Stimulated activated CD4-positive, alpha-beta T cell treated with anti-CD3 and anti-CD28 coated beads, Interleukin-12 subunit alpha, Interleukin-12 subunit beta, amount 100 ng/mL, for 4 hours (primary cell): ENCODE data around the gene SEMA6B.

Source experiments
- DNase-seq: peaks from one replicate; pipeline ENCODE4 v3.0.0-alpha.2; 2020

The SEMA6B gene

DNA sequence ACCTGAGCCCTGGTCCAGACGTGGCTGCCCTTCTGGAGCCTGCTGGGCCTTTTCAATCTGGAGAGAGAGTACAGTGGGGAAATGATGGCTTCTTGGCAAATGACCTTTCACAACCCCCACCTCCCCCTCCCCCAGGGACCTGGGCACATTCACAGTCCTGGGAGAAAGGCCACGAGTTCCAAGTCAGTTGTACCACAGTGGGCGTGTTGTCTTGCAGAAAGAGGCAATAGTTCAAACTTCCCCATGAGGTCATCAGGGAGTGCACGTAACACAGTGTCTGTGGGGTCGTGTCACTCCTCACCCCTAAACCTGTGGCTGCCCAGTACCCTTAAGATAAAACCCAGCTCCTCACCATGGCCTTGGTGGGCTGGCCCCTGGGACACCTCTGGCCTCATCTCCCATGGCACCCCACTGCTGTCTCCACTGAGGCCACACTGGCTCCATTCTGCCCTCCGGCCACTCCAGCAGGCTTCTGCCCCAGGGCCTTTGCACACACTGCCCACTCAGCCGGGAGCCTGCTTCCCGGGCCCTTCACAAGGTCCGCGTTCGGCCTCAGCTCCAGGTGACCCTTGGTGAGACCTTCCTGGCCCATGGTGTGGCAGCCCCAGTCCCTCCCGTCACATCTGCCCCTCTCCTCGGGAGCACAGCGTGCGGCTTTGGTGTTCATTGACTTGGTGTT lies 54.5 kb downstream of the SEMA6B start:
- DNase-seq, result no peak

DNA sequence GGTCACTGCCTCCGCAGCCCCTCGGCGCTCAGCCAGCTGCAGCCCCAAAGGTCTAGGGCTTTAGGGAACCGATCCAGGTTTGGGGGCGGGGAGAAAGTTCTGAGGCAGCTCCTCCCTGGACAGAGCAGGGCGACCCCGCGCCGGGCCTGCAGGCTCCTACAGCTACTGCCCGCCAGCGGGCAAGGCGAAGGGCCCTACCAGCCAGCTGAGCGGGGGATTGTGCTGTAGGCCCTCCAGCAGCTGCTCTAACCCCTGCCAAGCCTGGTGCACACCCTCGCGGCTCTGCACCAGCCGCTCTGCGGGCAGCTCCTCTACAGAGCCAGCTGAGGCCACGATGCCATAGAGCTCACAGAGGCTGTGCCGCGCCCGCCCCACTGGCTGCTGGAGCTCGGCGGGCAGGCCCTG lies 55.2 kb downstream of the SEMA6B start:
- no peak for DNase-seq

DNA sequence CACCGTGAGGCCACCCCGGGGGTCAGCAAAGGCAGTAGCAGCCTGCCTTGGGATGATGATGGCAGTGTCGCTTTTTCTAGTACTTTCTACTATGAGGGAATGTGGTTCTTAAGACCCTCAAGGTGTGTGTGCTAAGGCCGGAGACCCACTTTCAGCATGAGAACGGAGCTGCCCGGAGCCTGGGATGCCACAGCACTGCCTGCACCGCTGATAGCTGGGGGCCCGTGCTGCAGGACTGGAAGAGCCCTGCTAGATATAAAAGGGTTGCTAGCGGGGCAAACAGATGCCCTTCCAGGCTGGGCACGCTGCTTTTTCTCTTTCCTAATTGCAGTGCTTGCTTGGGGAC lies 55.7 kb downstream of the SEMA6B start:
- no peak for DNase-seq

- DNase-seq, result no peak
These were observed 56.2 kb downstream of the SEMA6B start for GRCh38 chr19:4503132-4503824.

DNA sequence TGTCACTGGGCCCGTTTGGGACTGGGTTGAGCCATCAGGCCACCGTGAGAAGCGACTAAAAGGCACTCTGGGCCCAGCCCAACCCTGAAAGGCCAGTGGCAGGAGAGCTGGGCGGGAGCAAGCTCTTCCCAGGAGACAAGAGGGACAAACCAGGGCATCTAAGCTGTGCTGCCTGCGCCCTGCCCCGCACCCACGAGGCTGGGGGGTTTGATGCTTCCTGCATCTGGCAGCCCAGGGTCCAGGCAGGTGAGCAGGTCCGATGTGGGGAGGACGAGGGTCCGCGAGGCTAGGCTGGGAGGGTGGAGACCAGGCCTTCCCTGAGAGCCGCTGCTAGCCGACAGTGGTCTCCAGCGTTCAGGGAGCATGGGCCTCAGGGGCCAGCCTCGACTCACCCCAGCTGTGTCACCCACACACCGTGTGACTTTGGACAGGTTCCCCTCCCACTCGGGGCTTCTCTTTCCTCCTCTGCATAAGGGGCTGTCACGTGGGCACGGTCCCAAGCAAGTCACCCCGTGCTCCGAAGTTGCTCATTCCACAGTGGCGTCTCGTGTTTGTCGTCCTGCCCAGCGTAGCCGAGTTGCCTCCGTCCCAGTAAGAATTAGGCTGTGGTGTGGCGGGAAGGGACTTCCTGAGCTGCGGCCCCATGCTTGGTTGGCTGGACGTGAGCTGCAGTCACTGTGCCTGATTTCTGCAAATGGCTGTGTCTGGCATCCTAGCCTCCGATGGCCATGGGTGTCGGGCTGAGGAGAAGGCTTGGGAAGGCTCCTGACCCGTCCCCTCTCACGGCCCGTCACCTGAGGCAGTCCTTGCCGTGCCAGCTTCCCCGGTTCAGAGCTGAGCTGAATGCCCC lies 57.0 kb downstream of the SEMA6B start:
- DNase-seq, result no peak

DNA sequence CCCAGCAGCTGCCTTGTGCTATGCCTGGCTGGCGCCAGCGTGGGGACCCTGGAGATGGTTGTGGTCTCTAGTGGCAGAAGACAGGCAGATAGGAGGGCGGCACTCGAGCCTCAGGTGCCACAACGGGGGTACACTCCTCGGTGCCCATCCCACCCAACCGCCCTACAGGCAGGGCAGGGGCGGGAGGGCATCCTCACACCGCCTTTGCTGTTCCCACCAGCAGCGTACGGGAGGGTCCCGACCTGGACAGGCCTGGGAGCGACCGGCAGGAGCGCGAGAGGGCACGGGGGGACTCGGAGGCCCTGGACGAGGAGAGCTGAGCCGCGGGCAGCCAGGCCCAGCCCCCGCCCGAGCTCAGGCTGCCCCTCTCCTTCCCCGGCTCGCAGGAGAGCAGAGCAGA lies 57.8 kb downstream of the SEMA6B start:
- DNase-seq, result no peak

GRCh38 chr19:4500841-4501591 lies 58.5 kb downstream of the SEMA6B start:
- DNase-seq, result no peak

GRCh38 chr19:4499855-4500254 lies 59.6 kb downstream of the SEMA6B start:
- DNase-seq, result no peak

GRCh38 chr19:4499318-4499717 lies 60.2 kb downstream of the SEMA6B start:
- no peak for DNase-seq

- DNase-seq, result no peak
These were observed 60.8 kb downstream of the SEMA6B start for GRCh38 chr19:4498694-4499093.

DNA sequence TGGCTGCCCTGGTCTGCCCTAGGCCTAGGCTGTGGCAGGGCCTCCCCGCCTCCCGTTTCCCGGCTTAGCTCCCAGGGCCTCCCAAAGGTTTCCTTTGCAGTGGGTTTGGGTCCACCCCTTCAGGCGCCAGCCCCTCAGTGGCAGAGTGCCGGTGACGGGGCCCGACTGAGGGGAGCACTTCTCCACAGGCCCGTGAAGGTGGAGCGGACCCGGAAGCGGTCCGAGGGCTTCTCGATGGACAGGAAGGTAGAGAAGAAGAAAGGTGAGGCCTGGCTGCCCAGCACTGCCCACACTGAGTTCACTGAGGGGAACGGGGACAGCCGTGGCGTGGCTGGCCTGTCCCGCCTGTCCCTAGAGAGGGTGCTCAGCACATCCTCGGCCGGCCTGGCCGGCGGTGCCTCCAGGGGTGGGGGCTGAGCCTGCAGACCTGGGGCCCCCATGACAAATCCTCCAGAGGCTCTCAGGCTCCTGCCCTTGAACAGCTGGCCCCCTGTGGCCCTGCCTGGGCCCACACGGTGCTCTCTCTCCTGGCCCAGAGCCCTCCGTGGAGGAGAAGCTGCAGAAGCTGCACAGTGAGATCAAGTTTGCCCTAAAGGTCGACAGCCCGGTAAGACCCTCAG lies 61.6 kb downstream of the SEMA6B start:
- no peak for DNase-seq

DNA sequence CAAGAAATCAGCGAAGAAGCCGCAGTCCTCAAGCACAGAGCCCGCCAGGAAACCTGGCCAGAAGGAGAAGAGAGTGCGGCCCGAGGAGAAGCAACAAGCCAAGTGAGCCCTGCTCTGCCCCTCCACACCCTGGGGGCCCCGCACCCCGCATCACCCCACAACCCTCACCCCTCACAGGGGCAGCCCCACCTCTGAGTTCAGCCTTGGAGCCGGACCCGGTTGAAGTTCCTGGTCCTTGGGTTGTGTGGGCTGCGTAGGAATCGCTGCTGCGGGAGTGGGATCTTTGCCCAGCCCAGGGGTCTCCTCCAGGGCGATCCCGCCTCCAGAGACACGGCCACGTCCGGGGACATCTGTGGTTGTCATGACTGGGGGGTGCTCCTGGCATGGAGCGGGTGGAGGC lies 63.2 kb downstream of the SEMA6B start:
- no peak for DNase-seq

DNA sequence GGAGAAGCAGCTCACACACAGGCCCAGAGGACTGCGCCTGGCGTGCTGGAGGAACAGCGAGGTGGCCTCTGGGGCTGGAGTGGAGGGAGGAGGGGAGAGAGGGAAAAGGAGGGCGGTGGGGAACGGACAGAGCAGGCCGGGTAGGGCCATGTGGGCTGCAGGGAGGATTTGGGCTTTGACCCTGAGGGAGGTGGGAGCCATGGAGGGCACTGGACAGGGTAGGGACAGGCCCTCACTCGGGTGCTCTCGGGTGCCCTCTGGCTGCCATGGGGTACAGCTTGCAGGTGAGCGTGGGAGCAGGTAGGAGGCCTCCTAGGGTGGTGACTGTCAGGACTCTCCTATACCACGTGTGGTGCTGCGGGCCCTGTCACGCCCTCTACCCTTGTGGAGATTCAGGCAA lies 64.0 kb downstream of the SEMA6B start:
- no peak for DNase-seq

GRCh38 chr19:4494691-4495064 lies 64.8 kb downstream of the SEMA6B start:
- DNase-seq, result no peak

- DNase-seq, result no peak
These were observed 65.4 kb downstream of the SEMA6B start for GRCh38 chr19:4493929-4494690.

DNA sequence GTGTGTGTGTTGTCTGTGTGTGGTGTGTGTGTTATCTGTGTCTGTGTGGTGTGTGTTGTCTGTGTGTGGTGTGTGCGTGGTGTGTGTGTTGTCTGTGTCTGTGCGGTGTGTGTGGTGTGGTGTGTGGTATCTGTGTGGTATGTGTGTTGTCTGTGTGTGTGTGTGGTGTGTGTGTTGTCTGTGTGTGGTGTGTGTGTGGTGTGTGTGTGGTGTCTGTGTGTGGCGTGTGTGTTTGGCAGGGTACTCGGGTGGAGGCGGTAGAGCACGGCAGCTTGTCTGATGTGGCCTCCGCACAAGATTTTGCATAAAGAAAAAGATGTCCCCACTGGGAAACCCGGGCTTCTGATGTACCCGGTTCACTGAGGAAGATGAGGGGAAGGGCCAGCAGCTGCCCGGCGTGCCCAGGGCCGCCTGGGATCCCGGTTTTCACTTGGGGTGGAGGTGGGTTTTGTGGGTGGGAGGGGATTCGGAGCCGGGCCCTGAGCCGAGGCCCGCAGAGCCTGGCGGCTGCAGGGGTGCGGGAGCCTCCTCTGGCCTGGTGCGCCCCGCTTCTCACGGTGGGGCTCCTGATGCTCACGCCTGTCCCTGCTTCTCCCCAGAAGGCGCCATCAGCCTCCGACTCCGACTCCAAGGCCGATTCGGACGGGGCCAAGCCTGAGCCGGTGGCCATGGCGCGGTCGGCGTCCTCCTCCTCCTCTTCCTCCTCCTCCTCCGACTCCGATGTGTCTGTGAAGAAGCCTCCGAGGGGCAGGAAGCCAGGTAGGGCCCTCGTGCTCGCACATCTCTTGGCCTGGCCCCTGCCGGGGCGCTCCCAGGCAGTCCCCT lies 66.2 kb downstream of the SEMA6B start:
- no peak for DNase-seq
